Stimulated activated naive CD8-positive, alpha-beta T cell treated with anti-CD3 and anti-CD28 coated beads, Interleukin-15, amount 100 ng/mL, for 72 hours (primary cell): ENCODE data around the gene DMWD.
"Not testable (repeated sequence)": the region's sequence is repeated elsewhere in the genome, so short reads cannot be mapped to it uniquely, and the experiment has no call there.

Source experiments
- ATAC-seq: fragments of 150-1000 bp; cut with Tn5 transposase; 2 replicates; pipeline ENCODE4 v1.10.0; 2021; ENCODE audit warnings: mild to moderate bottlenecking, moderate library complexity
- DNase-seq, 2 donors: peaks; one replicate each; pipeline ENCODE4 v3.0.0; 2021 to 2022
- H3K27ac Mint-ChIP-seq, 2 donors: one replicate each; pipeline ENCODE4 v1.8.0; 2022; ENCODE audit warnings: mild to moderate bottlenecking in 2 of 2, mixed read lengths in 2 of 2, moderate library complexity in 2 of 2
- H3K27me3 Mint-ChIP-seq: one replicate; pipeline ENCODE4 v1.8.0; 2022; ENCODE audit warnings: mixed read lengths
- H3K4me1 Mint-ChIP-seq: one replicate; pipeline ENCODE4 v1.8.0; 2022; ENCODE audit warnings: mild to moderate bottlenecking, mixed read lengths
- H3K4me3 Mint-ChIP-seq, 2 donors: one replicate each; pipeline ENCODE4 v1.8.0; 2022; ENCODE audit warnings: mild to moderate bottlenecking in 2 of 2, mixed read lengths in 2 of 2, moderate library complexity in 1 of 2
- H3K9me3 Mint-ChIP-seq, 2 donors: one replicate each; pipeline ENCODE4 v1.8.0; 2022; ENCODE audit warnings: mixed read lengths in 2 of 2

Gene DMWD

GRCh38 chr19:45762870-45763631 lies 29.6 kb downstream of the DMWD start:
- H3K27me3 Mint-ChIP-seq = peaks cover 64% of the 10 kb centered on the region
- peaks cover 11% of the 10 kb centered on the region for H3K4me1 Mint-ChIP-seq
- no peaks in the 10 kb centered on the region for H3K9me3 Mint-ChIP-seq
- H3K27ac Mint-ChIP-seq = peak overlapping the region in 1 of 2 donors; percentile 38
- no peak overlapping the region for H3K4me3 Mint-ChIP-seq
- DNase-seq = no peak
- ATAC-seq = no peak

GRCh38 chr19:45761714-45762113 lies 30.9 kb downstream of the DMWD start:
- peaks cover 56% of the 10 kb centered on the region for H3K27me3 Mint-ChIP-seq
- ATAC-seq = no peak
- H3K27ac Mint-ChIP-seq = no peak overlapping the region
- no peaks in the 10 kb centered on the region for H3K9me3 Mint-ChIP-seq
- DNase-seq = no peak
- H3K4me1 Mint-ChIP-seq = no peaks in the 10 kb centered on the region
- no peak overlapping the region for H3K4me3 Mint-ChIP-seq

- DNase-seq (no peak), ATAC-seq (no peak)
- Mint-ChIP-seq H3K27ac (no peak overlapping the region), H3K4me1 (no peaks in the 10 kb centered on the region), H3K27me3 (peaks cover 33% of the 10 kb centered on the region), H3K9me3 (no peaks in the 10 kb centered on the region), H3K4me3 (no peak overlapping the region)
These were observed 33.7 kb downstream of the DMWD start for GRCh38 chr19:45758921-45759320.

GRCh38 chr19:45757695-45758094 lies 35.0 kb downstream of the DMWD start:
- Mint-ChIP-seq H3K27ac (no peak overlapping the region), H3K9me3 (no peaks in the 10 kb centered on the region), H3K27me3 (peaks cover 21% of the 10 kb centered on the region), H3K4me3 (no peak overlapping the region), H3K4me1 (no peaks in the 10 kb centered on the region)
- no peak for DNase-seq
- no peak for ATAC-seq

GRCh38 chr19:45754323-45754722 lies 38.3 kb downstream of the DMWD start:
- Mint-ChIP-seq H3K27me3 (peaks cover 9% of the 10 kb centered on the region), H3K4me3 (no peak overlapping the region), H3K9me3 (no peaks in the 10 kb centered on the region), H3K4me1 (no peaks in the 10 kb centered on the region), H3K27ac (no peak overlapping the region)
- ATAC-seq (no peak), DNase-seq (no peak)

GRCh38 chr19:45753548-45753947 lies 39.1 kb downstream of the DMWD start:
- Mint-ChIP-seq H3K4me3 (no peak overlapping the region), H3K27ac (no peak overlapping the region), H3K27me3 (peaks cover 9% of the 10 kb centered on the region), H3K4me1 (no peaks in the 10 kb centered on the region), H3K9me3 (no peaks in the 10 kb centered on the region)
- ATAC-seq (no peak), DNase-seq (no peak)

GRCh38 chr19:45752639-45753038 lies 40.0 kb downstream of the DMWD start:
- no peak overlapping the region for H3K4me3 Mint-ChIP-seq
- no peak overlapping the region for H3K27ac Mint-ChIP-seq
- no peak for DNase-seq
- no peaks in the 10 kb centered on the region for H3K4me1 Mint-ChIP-seq
- ATAC-seq = no peak
- H3K9me3 Mint-ChIP-seq = no peaks in the 10 kb centered on the region
- H3K27me3 Mint-ChIP-seq = peaks cover 11% of the 10 kb centered on the region

- not testable (repeated sequence) for DNase-seq, ATAC-seq, H3K9me3 Mint-ChIP-seq, H3K4me3 Mint-ChIP-seq, H3K4me1 Mint-ChIP-seq, H3K27ac Mint-ChIP-seq
- H3K27me3 Mint-ChIP-seq = peaks cover 11% of the 10 kb centered on the region
These were observed 41.2 kb downstream of the DMWD start for GRCh38 chr19:45751483-45751882.

- DNase-seq = no peak
- Mint-ChIP-seq H3K9me3 (no peaks in the 10 kb centered on the region), H3K4me1 (no peaks in the 10 kb centered on the region), H3K27me3 (peaks cover 19% of the 10 kb centered on the region), H3K27ac (peak overlapping the region in 1 of 2 donors; percentile 13), H3K4me3 (no peak overlapping the region)
- ATAC-seq = no peak
These were observed 45.1 kb downstream of the DMWD start for GRCh38 chr19:45747513-45747912.

- H3K4me3 Mint-ChIP-seq = no peak overlapping the region
- ATAC-seq = no peak
- H3K9me3 Mint-ChIP-seq = no peaks in the 10 kb centered on the region
- H3K4me1 Mint-ChIP-seq = no peaks in the 10 kb centered on the region
- no peak for DNase-seq
- H3K27ac Mint-ChIP-seq = no peak overlapping the region
- peaks cover 19% of the 10 kb centered on the region for H3K27me3 Mint-ChIP-seq
These were observed 45.8 kb downstream of the DMWD start for GRCh38 chr19:45746866-45747265.

- H3K27ac Mint-ChIP-seq = no peak overlapping the region
- DNase-seq = no peak
- no peak overlapping the region for H3K4me3 Mint-ChIP-seq
- ATAC-seq = no peak
- peaks cover 19% of the 10 kb centered on the region for H3K27me3 Mint-ChIP-seq
- no peaks in the 10 kb centered on the region for H3K4me1 Mint-ChIP-seq
- H3K9me3 Mint-ChIP-seq = no peaks in the 10 kb centered on the region
These were observed 47.0 kb downstream of the DMWD start for GRCh38 chr19:45745606-45746005.

- DNase-seq = no peak
- H3K4me3 Mint-ChIP-seq = no peak overlapping the region
- H3K9me3 Mint-ChIP-seq = no peaks in the 10 kb centered on the region
- no peaks in the 10 kb centered on the region for H3K4me1 Mint-ChIP-seq
- no peak for ATAC-seq
- peaks cover 19% of the 10 kb centered on the region for H3K27me3 Mint-ChIP-seq
- H3K27ac Mint-ChIP-seq = no peak overlapping the region
These were observed 49.7 kb downstream of the DMWD start for GRCh38 chr19:45742969-45743368.

GRCh38 chr19:45739498-45740439 lies 52.9 kb downstream of the DMWD start:
- H3K4me3 Mint-ChIP-seq = no peak overlapping the region
- peak overlapping the region in 1 of 2 donors; percentile 52 for H3K27ac Mint-ChIP-seq
- no peaks in the 10 kb centered on the region for H3K4me1 Mint-ChIP-seq
- H3K9me3 Mint-ChIP-seq = no peaks in the 10 kb centered on the region
- ATAC-seq = no peak
- H3K27me3 Mint-ChIP-seq = peaks cover 4% of the 10 kb centered on the region
- no peak for DNase-seq

- Mint-ChIP-seq H3K4me3 (no peak within 1 kb of the TSS), H3K27ac (no peak within 1 kb of the TSS), H3K4me1 (peaks cover 26% of the 10 kb centered on the region), H3K27me3 (no peaks in the 10 kb centered on the region), H3K9me3 (no peaks in the 10 kb centered on the region)
- ATAC-seq = no peak
- DNase-seq = no peak
These were observed 59.4 kb downstream of the DMWD start, which contains the start of gene MEIOSIN for GRCh38 chr19:45733160-45733810. TSS of gene MEIOSIN (plus strand) at chr19:45733439. CDS start at chr19:45735377, 1,938 bp downstream.
